Smooth muscle cell of the brain vasculature (primary cell): ENCODE measurements around the gene KCNN4.

Experiments used
- DNase-seq: peaks from one replicate; pipeline ENCODE4 v3.0.0-alpha.2; 2012; ENCODE audit warnings: low read depth, low spot score

The KCNN4 gene

GRCh38 chr19:43718627-43719377, 62.0 kb downstream of the KCNN4 start:
- DNase-seq = no peak
